ENCODE measurements around the gene TOP3A. TPM values are rescaled to one million over a fixed set of nuclear protein-coding genes. Genes with fewer than 3 reads are reported as not detected.

The TOP3A gene
- total RNA-seq, 3 donors from 2014 or later (not counting 1 experiment from before 2014, with no cell fraction given): 38.1 to 59.7 (median 53.2) TPM

DNA sequence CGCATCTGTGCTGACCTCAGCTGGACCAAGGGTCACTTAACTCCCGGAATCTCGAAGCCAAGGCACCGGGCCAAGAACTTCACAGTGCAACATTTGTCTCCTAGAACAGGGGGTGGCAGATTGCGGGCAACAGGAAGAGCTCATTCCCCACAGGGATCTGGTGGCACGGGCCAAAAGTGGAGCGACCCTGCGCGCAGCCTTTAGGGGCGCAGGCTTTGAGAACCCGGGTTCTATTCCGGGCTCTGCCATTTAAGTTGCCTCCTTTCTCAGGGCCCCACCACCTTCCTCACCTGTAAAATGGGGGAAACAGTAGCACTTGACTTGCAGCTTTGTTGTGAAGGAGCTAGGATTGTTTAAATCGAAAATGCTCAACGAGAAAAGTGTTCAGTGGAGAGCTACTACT lies 47.9 kb upstream of the TOP3A start:
- whole genome bisulfite sequencing (ENCODE audit: insufficient coverage): 13% methylated on average over 14 of the region's 14 CpGs
- Mint-ChIP-seq H3K4me3 (peak overlapping the region; percentile 97), H3K9me3 (no peaks in the 10 kb centered on the region), H3K27ac (peak overlapping the region in 1 of 2 donors; percentile 55), H3K27me3 (ENCODE audit: low read depth in 2 of 2) (no peaks in the 10 kb centered on the region), H3K36me3 (no peaks in the 10 kb centered on the region), H3K4me1 (peaks cover 11 to 16% of the 10 kb centered on the region in 2 donors)
- H3K27ac ChIP-seq (ENCODE audit: low read length): no peak overlapping the region
- peaks cover 3% of the 10 kb centered on the region for H3K36me3 ChIP-seq (ENCODE audit: control insufficient read depth, insufficient read depth, low read length)
- no peaks in the 10 kb centered on the region for H3K27me3 ChIP-seq (ENCODE audit: control insufficient read depth, insufficient read depth, low read length)
- DNase-seq (peak in 1 of 2 donors; percentile 50), ATAC-seq (no peak)
- intact Hi-C loops (cut with micrococcal nuclease): no loop called here
- peaks cover 13% of the 10 kb centered on the region for H3K4me1 ChIP-seq (ENCODE audit: control insufficient read depth, insufficient read depth, low read length)
- TF ChIP-seq, protein P1, sequence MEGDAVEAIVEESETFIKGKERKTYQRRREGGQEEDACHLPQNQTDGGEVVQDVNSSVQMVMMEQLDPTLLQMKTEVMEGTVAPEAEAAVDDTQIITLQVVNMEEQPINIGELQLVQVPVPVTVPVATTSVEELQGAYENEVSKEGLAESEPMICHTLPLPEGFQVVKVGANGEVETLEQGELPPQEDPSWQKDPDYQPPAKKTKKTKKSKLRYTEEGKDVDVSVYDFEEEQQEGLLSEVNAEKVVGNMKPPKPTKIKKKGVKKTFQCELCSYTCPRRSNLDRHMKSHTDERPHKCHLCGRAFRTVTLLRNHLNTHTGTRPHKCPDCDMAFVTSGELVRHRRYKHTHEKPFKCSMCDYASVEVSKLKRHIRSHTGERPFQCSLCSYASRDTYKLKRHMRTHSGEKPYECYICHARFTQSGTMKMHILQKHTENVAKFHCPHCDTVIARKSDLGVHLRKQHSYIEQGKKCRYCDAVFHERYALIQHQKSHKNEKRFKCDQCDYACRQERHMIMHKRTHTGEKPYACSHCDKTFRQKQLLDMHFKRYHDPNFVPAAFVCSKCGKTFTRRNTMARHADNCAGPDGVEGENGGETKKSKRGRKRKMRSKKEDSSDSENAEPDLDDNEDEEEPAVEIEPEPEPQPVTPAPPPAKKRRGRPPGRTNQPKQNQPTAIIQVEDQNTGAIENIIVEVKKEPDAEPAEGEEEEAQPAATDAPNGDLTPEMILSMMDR (IDR thresholded peaks at IDR 0.05): no peak
- H3K9me3 ChIP-seq (ENCODE audit: control insufficient read depth, insufficient read depth, low read length): no peaks in the 10 kb centered on the region
- peak overlapping the region; percentile 52 for H3K4me3 ChIP-seq (ENCODE audit: low read length)

- no peak overlapping the region for H3K4me3 ChIP-seq (ENCODE audit: low read length)
- peaks cover 11 to 16% of the 10 kb centered on the region in 2 donors for H3K4me1 Mint-ChIP-seq
- H3K9me3 ChIP-seq (ENCODE audit: control insufficient read depth, insufficient read depth, low read length): no peaks in the 10 kb centered on the region
- H3K27me3 ChIP-seq (ENCODE audit: control insufficient read depth, insufficient read depth, low read length): no peaks in the 10 kb centered on the region
- no peak overlapping the region for H3K27ac ChIP-seq (ENCODE audit: low read length)
- peaks cover 3% of the 10 kb centered on the region for H3K36me3 ChIP-seq (ENCODE audit: control insufficient read depth, insufficient read depth, low read length)
- DNase-seq (no peak), ATAC-seq (no peak)
- H3K27me3 Mint-ChIP-seq (ENCODE audit: low read depth in 2 of 2): no peaks in the 10 kb centered on the region
- H3K4me3 Mint-ChIP-seq: peak overlapping the region; percentile 97
- no peaks in the 10 kb centered on the region for H3K9me3 Mint-ChIP-seq
- H3K36me3 Mint-ChIP-seq: no peaks in the 10 kb centered on the region
- H3K4me1 ChIP-seq (ENCODE audit: control insufficient read depth, insufficient read depth, low read length): peaks cover 13% of the 10 kb centered on the region
- 85% methylated on average over 15 of the region's 15 CpGs for whole genome bisulfite sequencing (ENCODE audit: insufficient coverage)
- peak overlapping the region; percentile 16 to 55 for H3K27ac Mint-ChIP-seq
- intact Hi-C loops (cut with micrococcal nuclease): no loop called here
- TF ChIP-seq, protein P1 (IDR thresholded peaks at IDR 0.05): no peak
Measured at GRCh38 chr17:18361837-18362697, 47.3 kb upstream of the TOP3A start.

- H3K9me3 ChIP-seq (ENCODE audit: control insufficient read depth, insufficient read depth, low read length): no peaks in the 10 kb centered on the region
- H3K27me3 Mint-ChIP-seq (ENCODE audit: low read depth in 2 of 2): no peaks in the 10 kb centered on the region
- no peaks in the 10 kb centered on the region for H3K9me3 Mint-ChIP-seq
- ATAC-seq: no peak
- H3K36me3 ChIP-seq (ENCODE audit: control insufficient read depth, insufficient read depth, low read length): peaks cover 3% of the 10 kb centered on the region
- H3K36me3 Mint-ChIP-seq: no peaks in the 10 kb centered on the region
- H3K27ac ChIP-seq (ENCODE audit: low read length): no peak overlapping the region
- no peak overlapping the region for H3K4me3 ChIP-seq (ENCODE audit: low read length)
- peak overlapping the region; percentile 35 for H3K4me3 Mint-ChIP-seq
- intact Hi-C loops (cut with micrococcal nuclease): no loop called here
- no peak overlapping the region for H3K27ac Mint-ChIP-seq
- H3K27me3 ChIP-seq (ENCODE audit: control insufficient read depth, insufficient read depth, low read length): no peaks in the 10 kb centered on the region
- peaks cover 11 to 16% of the 10 kb centered on the region in 2 donors for H3K4me1 Mint-ChIP-seq
- TF ChIP-seq, protein P1 (IDR thresholded peaks at IDR 0.05): no peak
- WGBS (ENCODE audit: insufficient coverage): 91% methylated on average over 8 of the region's 8 CpGs
- H3K4me1 ChIP-seq (ENCODE audit: control insufficient read depth, insufficient read depth, low read length): peaks cover 13% of the 10 kb centered on the region
- no peak for DNase-seq
Measured at GRCh38 chr17:18360518-18360917, 45.7 kb upstream of the TOP3A start.

Data from natural killer cell (primary cell).